ENCODE measurements around the gene PLTP.
A peak's percentile ranks its signal among the peaks of the same experiment; 100 is the strongest.

PLTP gene

DNA sequence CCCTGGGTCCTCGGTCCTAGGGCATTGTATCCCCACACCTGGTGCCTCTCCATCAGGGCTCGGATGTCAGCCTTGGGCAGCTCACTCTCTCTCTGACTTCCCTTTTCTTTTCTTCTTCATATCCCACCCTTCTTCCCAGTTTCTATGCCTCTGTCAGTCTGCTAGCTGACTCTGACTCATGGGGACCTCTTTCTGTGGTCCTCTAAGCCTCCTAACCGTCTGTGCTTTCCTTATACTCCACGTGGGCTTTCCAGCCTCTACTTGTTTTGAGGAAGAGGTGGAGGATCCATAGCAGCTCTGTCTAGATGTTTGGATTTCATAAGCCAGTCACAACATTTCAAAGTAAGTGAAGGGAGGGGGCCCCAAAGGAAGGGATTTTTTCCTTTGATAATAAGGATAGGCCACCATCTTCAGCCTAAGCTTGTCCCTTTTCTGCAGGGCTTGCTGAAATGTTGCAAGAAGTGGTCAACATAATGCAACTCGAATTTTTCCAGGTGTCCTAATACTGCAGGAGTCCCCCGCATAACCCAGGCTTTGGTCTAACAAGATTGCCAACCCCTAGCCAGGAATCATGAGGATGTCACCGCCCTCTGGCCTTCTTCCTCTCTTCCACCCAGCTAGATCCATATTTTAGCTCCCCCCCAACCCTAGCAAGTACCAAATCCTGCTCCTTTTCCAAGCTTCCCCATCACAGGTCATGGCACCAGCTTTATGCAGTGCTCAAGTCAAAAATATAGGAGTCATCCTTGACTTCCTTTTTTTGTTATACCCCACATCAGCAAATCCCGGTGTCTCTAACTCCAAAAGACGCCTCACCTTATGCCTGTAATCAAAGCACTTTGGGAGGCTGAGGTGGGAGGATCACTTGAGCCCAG lies 8.7 kb upstream of the PLTP start:
- DNase-seq (ENCODE audit: insufficient read length, low spot score) (no peak), FAIRE-seq (no peak)
- no peak for TF ChIP-seq POLR2A (IDR thresholded peaks at IDR 0.05; ENCODE audit: low read depth, low read length)

DNA sequence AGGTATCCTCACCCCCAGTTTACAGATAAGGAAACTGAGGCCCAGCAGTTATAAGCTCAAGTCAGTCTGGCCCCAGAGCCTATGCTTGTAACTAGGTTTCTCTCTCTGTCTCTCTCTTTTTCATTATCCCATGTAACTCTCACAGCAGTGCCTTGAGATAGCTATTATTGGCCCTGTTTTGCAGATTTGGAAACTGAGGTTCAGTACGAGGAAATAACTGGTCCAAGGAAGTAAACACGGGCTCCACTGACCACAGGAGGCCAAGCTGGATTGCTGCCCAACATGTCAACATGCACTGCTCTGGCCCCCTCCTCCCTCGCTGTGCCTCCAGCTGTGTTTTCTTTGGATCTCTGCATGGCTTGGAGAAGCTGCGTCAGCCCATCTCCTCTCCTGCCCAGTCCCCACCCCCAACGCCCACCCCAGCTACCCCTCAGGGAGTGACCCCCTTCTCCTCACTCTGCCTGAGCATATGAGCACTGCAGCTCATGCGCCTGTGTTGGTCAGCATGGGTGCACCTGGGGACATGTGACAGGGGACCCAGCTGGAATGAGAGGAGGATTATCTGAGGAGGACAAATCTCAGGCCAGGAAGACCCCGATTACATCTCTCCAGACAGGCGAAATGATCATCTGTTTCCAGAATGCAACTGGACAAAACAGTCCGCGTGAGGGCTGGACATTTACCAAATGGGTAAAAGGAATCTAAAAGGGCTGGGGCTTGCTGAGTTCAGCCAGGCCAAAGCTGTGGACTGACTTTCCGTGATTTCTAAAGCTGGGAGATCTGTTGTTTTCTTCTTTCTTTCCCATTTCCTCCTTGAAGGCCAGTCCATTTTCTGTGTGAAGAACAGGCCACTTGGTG lies 7.8 kb upstream of the PLTP start:
- FAIRE-seq: no peak
- TF ChIP-seq POLR2A (IDR thresholded peaks at IDR 0.05; ENCODE audit: low read depth, low read length): no peak
- no peak for DNase-seq (ENCODE audit: insufficient read length, low spot score)

DNA sequence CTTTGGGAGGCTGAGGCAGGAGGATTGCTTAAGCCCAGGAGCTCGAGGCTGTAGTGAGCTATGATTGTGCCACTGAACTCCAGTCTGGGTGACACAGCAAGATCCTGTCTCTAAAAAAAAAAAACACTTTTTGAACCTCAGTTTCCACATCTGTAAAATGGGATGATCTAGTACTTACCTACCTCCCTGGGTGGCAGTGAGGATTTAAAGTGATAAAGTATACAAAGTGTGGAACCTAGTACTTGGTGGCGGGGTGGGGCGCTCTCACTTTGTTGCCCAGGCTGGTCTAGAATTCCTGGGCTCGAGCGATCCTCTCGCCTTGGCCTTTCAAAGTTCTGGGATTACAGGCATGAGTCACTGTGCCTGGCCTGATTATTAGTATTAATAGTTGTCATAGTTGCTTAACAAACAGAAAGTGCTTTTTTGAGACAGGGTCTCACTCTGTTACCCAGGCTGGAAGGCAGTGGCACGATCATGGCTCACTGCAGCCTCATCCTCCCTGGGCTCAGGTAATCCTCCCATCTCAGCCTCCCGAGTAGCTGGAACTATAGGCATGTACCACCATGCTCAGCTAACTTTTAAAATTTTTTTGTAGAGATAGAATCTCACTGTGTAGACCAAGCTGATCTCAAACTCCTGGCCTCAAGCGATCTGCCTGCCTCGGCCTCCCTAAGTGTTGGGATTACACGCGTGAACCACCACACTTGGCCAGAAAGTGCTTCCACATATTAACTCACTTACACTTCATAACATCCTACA lies 7.0 kb upstream of the PLTP start:
- no peak for TF ChIP-seq POLR2A (IDR thresholded peaks at IDR 0.05; ENCODE audit: low read depth, low read length)
- DNase-seq (ENCODE audit: insufficient read length, low spot score): no peak
- FAIRE-seq: no peak

DNA sequence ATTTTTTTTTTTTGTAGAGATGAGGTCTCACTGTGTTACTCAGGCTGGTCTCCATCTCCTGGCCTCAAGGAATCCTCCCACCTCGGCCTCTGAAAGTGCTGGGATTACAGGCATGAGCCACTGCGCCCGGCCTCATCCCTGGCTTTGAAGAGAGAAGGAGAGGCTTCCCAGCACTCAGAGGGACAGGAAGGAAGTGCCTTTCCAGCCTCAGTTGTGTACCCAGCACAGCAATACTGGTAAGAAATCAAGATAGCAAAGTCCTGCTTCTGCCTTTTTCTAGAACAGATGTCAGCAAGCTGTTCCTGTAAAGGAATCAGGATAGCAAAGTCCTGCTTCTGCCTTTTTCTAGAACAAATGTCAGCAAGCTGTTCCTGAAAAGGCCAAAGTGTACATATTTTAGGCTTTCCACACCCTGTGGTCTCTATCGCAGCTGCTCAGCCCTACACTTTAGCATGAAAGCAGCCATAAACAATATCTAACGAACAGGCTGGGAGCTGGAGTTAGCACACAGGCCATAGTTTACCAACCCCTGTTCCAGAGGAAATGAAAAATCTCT lies 6.3 kb upstream of the PLTP start:
- no peak for DNase-seq (ENCODE audit: insufficient read length, low spot score)
- TF ChIP-seq POLR2A (IDR thresholded peaks at IDR 0.05; ENCODE audit: low read depth, low read length): no peak
- no peak for FAIRE-seq

DNA sequence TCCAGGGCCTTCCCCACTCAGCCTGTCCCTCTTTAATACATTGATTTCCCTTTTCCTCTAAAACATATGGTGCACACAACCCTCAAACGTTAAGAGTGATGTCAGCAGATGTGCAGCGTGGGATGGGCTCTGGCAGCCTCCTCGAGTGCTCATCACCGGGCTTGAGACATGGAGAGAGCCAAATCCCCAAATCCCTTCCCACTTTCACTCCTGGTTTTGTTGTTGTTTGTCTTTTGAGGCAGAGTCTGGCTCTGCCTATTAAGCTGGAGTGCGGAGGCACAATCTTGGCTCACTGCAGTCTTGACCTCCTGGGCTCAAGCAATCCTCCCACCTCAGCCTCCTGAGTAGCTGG lies 5.8 kb upstream of the PLTP start:
- TF ChIP-seq POLR2A (IDR thresholded peaks at IDR 0.05; ENCODE audit: low read depth, low read length): no peak
- FAIRE-seq (no peak), DNase-seq (ENCODE audit: insufficient read length, low spot score) (no peak)

DNA sequence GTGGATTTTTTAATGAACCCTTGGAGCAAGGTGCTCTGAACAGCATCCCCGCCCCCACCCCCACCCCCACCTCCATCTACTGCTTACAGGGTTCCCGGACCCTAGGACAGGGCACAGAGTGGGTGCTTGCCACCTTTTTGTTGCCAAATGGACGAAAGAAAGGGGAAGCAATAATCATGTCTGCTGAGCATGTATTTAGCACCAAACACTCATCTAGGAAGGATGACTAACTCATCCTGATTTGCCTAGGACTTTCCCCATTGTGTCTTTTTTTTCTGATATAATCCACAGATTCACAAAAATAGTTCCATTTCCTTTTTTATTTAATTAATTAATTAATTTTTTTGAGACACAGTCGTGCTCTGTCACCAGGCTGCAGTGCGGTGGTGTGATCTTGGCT lies 1.2 kb upstream of the PLTP start:
- DNase-seq (ENCODE audit: insufficient read length, low spot score) (no peak), FAIRE-seq (no peak)
- no peak for TF ChIP-seq POLR2A (IDR thresholded peaks at IDR 0.05; ENCODE audit: low read depth, low read length)

DNA sequence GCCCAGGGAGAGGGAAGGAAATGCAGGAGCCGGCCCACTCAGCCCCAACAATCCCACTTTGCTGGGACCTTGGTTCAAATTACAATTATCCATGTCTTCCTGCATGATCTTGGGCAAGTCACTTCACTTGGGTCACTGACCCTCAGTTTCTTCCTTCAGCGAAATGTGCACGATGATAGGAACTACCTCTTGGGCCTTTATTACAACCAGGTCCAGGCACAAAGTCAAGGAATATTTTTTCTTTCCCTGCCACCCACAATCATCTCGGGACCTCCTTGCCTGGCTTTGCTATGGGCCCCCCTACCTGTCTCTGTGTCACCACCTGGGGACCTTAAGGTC lies 358 bp upstream of the PLTP start:
- DNase-seq (ENCODE audit: insufficient read length, low spot score): no peak
- no peak for TF ChIP-seq POLR2A (IDR thresholded peaks at IDR 0.05; ENCODE audit: low read depth, low read length)
- no peak for FAIRE-seq

DNA sequence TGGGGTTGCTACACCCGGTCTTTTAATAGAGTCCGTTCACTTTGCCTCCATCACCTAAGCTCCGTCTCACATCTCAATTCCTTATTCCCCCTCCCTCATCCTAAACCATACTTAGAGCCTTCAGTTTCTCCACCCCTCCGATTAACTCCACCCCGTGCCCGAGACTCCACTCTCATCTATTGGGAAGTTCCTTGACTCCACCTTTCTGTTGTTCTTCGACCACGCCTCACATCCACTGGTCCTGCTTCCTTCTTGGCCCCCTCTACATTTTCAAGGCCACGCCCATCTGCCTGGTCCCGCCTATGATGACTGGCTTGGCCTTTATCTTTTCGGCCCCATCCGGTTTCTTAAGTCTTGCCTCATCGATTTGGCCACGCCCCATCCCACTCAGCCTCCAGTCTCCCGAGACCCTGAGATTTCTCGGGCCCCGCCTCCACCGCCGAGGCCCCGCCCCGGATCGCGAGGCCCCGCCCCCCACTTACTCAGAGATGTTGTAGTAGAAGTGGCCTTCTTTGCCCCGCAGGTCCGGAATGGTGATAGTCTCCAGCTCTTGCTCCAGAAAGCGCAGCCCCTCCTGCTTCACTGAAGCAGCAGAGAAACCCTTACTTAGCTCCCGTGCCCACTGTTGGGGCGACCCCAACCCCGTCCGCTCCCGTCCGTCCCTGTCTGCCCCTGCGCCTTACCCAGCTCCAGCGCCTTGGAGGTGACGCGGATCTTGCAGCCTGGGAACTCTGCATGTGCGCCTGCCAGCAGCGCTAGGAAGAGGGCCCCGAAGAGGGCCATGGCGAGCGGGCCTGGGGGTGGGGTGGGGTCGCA lies 1.1 kb downstream of the PLTP start:
- DNase-seq (ENCODE audit: insufficient read length, low spot score) (peak; percentile 86), FAIRE-seq (peak; percentile 72)
- TF ChIP-seq POLR2A (IDR thresholded peaks at IDR 0.05; ENCODE audit: low read depth, low read length): peak; percentile 68

DNA sequence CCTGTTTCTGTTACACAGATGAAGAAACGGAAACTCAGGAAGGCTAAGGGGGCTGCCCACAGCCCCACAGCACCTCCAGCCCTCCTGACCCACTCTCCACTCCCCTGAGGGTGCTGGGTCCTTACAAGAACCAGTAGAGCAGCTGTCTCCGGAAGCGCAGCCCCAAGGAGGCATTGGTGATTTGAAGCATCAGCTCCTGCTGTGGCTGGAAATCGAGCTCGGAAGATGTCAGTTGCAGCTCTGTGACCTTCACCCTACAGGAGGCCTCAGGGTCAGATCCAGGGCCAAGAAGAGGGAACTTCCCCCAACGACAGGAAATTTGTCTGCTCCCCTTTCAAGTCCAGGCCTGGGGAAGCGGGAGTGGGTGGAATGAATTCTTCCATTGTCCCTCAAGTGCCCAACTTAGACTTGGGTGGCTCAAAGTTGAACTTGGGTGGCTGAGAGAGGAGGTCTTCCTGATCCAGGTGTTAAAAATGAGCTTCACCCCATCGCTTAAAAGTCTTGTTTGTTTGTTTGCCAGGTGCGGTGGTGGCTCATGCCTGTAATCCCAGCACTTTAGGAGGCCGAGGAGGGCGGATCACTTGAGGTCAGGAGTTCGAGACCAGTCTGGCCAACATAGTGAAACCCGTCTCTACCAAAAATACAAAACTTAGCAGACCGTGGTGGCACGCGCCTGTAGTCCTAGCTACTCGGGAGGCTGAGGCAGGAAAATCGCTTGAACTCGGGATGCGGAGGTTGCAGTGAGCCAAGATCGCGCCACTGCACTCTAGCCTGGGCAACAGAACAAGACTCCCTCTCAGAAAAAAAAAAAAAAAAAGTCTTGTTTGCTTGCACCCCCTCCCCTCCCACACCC lies 1.9 kb downstream of the PLTP start:
- DNase-seq (ENCODE audit: insufficient read length, low spot score) (no peak), FAIRE-seq (no peak)

DNA sequence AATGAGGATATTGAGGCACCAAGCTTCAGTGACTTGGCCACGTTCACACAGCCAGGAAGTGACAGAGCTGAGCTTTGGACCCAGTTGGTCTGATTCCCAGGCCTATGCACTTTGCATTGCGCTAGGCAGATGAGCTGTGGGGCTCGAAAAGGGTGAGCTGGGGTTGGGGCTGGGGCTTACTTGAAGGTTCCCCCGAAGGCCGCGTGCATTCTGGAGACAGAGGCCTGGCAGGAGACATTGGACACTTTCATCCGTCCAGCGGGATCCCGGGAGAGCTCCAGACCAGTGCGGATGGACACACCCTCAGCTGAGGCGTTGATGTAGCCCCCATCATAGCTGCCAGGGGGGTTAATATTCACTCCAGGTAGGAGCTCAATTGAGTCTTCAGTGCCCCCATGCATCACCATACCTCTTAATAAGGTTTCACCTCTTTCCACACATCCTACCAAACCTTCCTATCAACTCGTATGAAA lies 2.6 kb downstream of the PLTP start:
- FAIRE-seq (no peak), DNase-seq (ENCODE audit: insufficient read length, low spot score) (no peak)
- no peak for TF ChIP-seq POLR2A (IDR thresholded peaks at IDR 0.05; ENCODE audit: low read depth, low read length)

More for the DNA sequence above, 1.9 kb downstream of the PLTP start:
- TF ChIP-seq POLR2A (IDR thresholded peaks at IDR 0.05; ENCODE audit: low read depth, low read length): no peak

DNA sequence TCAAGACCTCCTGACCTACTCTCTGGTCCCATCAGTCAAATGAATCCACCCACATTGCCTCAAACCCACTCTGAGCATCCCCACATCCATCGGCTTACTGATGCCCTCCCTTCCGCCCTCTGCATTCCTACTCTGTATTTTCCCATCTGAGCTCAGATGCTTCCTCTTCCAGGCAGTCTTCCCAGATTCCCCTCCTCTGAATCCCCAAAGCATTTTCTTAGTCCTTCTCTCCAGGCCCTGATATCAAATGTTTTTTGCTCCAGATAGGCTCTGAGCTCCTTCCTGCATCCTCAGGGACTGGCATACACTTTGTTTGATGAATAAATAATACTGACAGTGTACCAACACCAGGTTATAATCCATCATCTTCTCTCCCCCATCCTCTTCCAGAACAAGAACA lies 3.9 kb downstream of the PLTP start:
- DNase-seq (ENCODE audit: insufficient read length, low spot score) (no peak), FAIRE-seq (no peak)
- TF ChIP-seq POLR2A (IDR thresholded peaks at IDR 0.05; ENCODE audit: low read depth, low read length): no peak
